SK-N-SH treated with all-trans-retinoic acid at 6 μM for 48 hours (cell line): ENCODE data around the gene EEFSEC.

ENCODE experiments used
- ATAC-seq: fragments of 200-7000 bp; cut with Tn5 transposase; 3 replicates; pipeline ENCODE4 v1.9.1; 2020; ENCODE audit warnings: mild to moderate bottlenecking, moderate library complexity
- ARNTL ChIP-seq: fragments of 450-650 bp; formaldehyde crosslinking; IDR thresholded peaks from 2 replicates; pipeline ENCODE4 v1.5.0; 2020; ENCODE audit warnings: low read depth, mild to moderate bottlenecking, moderate library complexity, borderline replicate concordance
- BACH2 ChIP-seq: fragments of 250-450 bp; sonication (Bioruptor Pico); IDR thresholded peaks from 2 replicates; pipeline ENCODE4 v1.9.0; 2021; ENCODE audit warnings: mild to moderate bottlenecking, borderline replicate concordance
- CSDC2 ChIP-seq: fragments of 250-450 bp; sonication (Bioruptor Pico); IDR thresholded peaks from 2 replicates; pipeline ENCODE4 v1.5.0; 2020; ENCODE audit warnings: mild to moderate bottlenecking, moderate library complexity
- ISL1 ChIP-seq: fragments of 250-450 bp; sonication (Bioruptor Pico); IDR thresholded peaks from 2 replicates; pipeline ENCODE4 v2.1.2; 2022; ENCODE audit warnings: mild to moderate bottlenecking, moderate library complexity
- OSR1 ChIP-seq: fragments of 250-450 bp; sonication (Bioruptor Pico); IDR thresholded peaks from 2 replicates; pipeline ENCODE4 v1.8.0; 2022; ENCODE audit warnings: moderate library complexity, mild to moderate bottlenecking, inconsistent platforms
- PPARA ChIP-seq: fragments of 250-450 bp; sonication (Bioruptor Pico); IDR thresholded peaks from 2 replicates; pipeline ENCODE4 v1.5.0; 2020; ENCODE audit warnings: mild to moderate bottlenecking, borderline replicate concordance
- RARB ChIP-seq: fragments of 250-450 bp; sonication (Bioruptor Pico); IDR thresholded peaks from 2 replicates; pipeline ENCODE4 v1.8.0; 2021; ENCODE audit warnings: mild to moderate bottlenecking, moderate library complexity
- SNAI2 ChIP-seq: fragments of 250-450 bp; sonication (Bioruptor Pico); IDR thresholded peaks from 2 replicates; pipeline ENCODE4 v1.5.0; 2020; ENCODE audit warnings: mild to moderate bottlenecking, moderate library complexity
- TCF4 ChIP-seq: fragments of 250-450 bp; sonication (Bioruptor Pico); IDR thresholded peaks from 2 replicates; pipeline ENCODE4 v1.8.0; 2021; ENCODE audit warnings: mild to moderate bottlenecking, moderate library complexity, borderline replicate concordance
- TOX ChIP-seq: fragments of 250-450 bp; sonication (Bioruptor Pico); IDR thresholded peaks from 2 replicates; pipeline ENCODE4 v1.8.0; 2021; ENCODE audit warnings: mild to moderate bottlenecking, moderate library complexity, borderline replicate concordance
- ZC3H10 ChIP-seq: fragments of 250-450 bp; sonication (Bioruptor Pico); IDR thresholded peaks from 2 replicates; pipeline ENCODE4 v1.5.1; 2021; ENCODE audit warnings: mild to moderate bottlenecking, moderate library complexity
- ZFP3 ChIP-seq: fragments of 250-450 bp; sonication (Bioruptor Pico); IDR thresholded peaks from 2 replicates; pipeline ENCODE4 v1.5.0; 2020; ENCODE audit warnings: mild to moderate bottlenecking, moderate library complexity
- ZFP30 ChIP-seq: fragments of 450-650 bp; formaldehyde crosslinking; IDR thresholded peaks from 2 replicates; pipeline ENCODE4 v1.5.0; 2022; ENCODE audit warnings: mild to moderate bottlenecking, moderate library complexity
- ZNF565 ChIP-seq: fragments of 450-650 bp; formaldehyde crosslinking; conservative IDR thresholded peaks from 2 replicates; pipeline ENCODE4 v1.5.0; 2020; ENCODE audit warnings: low read depth, mild to moderate bottlenecking, moderate library complexity
- ZNF70 ChIP-seq: fragments of 450-650 bp; formaldehyde crosslinking; IDR thresholded peaks from 2 replicates; pipeline ENCODE4 v1.5.0; 2020; ENCODE audit warnings: mild to moderate bottlenecking, moderate library complexity
- ZNF8 ChIP-seq: fragments of 450-650 bp; formaldehyde crosslinking; IDR thresholded peaks from 2 replicates; pipeline ENCODE4 v1.5.0; 2020; ENCODE audit warnings: mild to moderate bottlenecking, moderate library complexity
- TF ChIP-seq, protein P1 (sequence below): fragments of 250-450 bp; sonication (Bioruptor Pico); IDR thresholded peaks from 2 replicates; pipeline ENCODE4 v1.8.0; 2021; ENCODE audit warnings: low read depth, mild to moderate bottlenecking, moderate library complexity, borderline replicate concordance
- TF ChIP-seq, protein P2 (sequence below): fragments of 250-450 bp; sonication (Bioruptor Pico); IDR thresholded peaks from 2 replicates; pipeline ENCODE4 v1.8.0; 2020; ENCODE audit warnings: mild to moderate bottlenecking, moderate library complexity, borderline replicate concordance
- TF ChIP-seq, protein P3 (sequence below): fragments of 250-450 bp; sonication (Bioruptor Pico); IDR thresholded peaks from 2 replicates; pipeline ENCODE4 v1.5.1; 2020; ENCODE audit warnings: low read depth, mild to moderate bottlenecking, moderate library complexity
- TF ChIP-seq, protein P4 (sequence below): fragments of 250-450 bp; sonication (Bioruptor Pico); IDR thresholded peaks from 2 replicates; pipeline ENCODE4 v1.5.0; 2020; ENCODE audit warnings: mild to moderate bottlenecking, moderate library complexity

Gene EEFSEC

DNA sequence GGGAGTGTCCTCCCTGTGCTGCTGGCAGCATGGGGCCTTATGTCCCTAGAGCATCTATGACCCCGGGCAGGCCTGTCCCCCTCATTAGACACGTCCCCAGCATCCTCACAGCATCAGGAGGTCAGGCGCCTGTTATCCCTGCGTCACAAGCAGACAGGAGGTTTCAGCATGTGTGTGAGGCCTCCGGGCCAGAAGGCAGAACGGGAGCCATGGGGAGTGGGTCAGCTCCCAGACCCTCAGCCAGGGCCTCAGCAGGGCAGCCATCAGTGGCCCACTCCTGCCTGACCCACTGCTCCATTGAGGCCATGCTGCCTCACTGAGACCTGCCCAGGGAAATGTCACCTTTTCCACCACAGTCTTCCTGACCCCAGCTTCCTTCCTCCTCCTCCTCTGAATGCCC lies 241.8 kb downstream of the EEFSEC start:
- peak; percentile 5; the same call in 1 of the 3 replicates for ATAC-seq

DNA sequence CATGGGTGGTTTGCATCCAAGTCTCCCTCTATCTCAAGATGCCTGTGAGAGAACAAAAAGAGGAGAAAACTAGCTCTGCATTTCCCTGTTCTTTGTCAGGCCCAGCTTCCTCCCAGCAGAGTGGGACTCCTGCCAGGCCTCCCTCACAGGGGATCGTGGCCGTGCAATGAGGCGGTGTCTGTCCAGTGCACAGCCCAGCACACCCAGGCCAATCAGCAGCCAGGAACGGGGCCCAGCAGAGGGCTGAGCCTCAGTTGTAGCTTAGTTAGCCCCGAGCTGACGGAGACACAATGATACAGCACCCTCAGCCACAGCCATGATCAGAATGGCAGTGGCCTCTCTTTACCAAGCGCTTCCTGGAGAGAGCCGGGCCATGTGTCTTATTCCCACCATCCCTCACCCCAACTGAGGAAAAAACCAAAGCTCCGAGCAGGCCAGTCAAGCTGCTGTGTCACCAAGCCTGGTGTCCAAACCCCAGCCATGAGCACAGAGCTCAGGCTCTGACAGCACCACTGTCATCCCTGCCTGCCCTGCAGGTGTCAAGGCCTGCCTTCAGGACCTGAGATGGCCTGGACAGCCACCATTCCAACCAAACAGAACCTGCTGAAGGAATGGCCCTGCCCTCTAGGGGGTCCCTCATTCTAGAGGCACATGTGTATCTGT lies 242.3 kb downstream of the EEFSEC start:
- peak; percentile 67 for ATAC-seq
- TF ChIP-seq BACH2 (CRISPR knock-in tag): no peak

More for the DNA sequence above, 241.8 kb downstream of the EEFSEC start:
- no peak for TF ChIP-seq BACH2 (CRISPR knock-in tag)
- no peak for TF ChIP-seq ZFP3 (CRISPR knock-in tag)
- no peak for TF ChIP-seq PPARA (CRISPR knock-in tag)
- TF ChIP-seq ZFP30 (CRISPR knock-in tag): no peak
- TF ChIP-seq ZC3H10 (CRISPR knock-in tag): no peak
- no peak for TF ChIP-seq ZNF70
- TF ChIP-seq, protein P1, sequence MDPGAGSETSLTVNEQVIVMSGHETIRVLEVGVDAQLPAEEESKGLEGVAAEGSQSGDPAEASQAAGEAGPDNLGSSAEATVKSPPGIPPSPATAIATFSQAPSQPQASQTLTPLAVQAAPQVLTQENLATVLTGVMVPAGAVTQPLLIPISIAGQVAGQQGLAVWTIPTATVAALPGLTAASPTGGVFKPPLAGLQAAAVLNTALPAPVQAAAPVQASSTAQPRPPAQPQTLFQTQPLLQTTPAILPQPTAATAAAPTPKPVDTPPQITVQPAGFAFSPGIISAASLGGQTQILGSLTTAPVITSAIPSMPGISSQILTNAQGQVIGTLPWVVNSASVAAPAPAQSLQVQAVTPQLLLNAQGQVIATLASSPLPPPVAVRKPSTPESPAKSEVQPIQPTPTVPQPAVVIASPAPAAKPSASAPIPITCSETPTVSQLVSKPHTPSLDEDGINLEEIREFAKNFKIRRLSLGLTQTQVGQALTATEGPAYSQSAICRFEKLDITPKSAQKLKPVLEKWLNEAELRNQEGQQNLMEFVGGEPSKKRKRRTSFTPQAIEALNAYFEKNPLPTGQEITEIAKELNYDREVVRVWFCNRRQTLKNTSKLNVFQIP (CRISPR knock-in tag): no peak
- TF ChIP-seq CSDC2: no peak
- no peak for TF ChIP-seq SNAI2
- no peak for TF ChIP-seq TCF4 (CRISPR knock-in tag)
- no peak for TF ChIP-seq ZNF565 (CRISPR knock-in tag)

DNA sequence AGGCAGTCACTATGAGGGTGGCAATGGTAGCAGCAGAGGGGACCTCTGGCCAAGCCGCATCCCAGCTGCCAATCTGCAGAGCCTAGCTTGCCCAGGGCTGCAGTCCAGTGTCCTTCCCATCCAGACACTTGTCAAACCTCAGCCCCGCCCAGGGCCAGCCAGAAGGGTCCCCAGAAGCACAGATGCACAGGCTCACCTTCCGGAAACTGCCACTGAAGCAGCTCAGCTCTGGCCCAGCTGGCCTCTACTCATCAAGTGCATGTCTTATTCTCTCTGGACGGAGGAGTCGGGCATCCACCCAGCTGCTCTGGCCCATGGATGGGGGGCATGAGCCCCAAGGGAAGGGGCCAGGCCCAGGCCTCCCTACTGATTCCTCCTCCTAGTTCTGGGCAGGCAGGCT lies 244.2 kb downstream of the EEFSEC start:
- TF ChIP-seq CSDC2 (no peak), RARB (CRISPR knock-in tag) (no peak), ZFP30 (CRISPR knock-in tag) (no peak), SNAI2 (no peak), OSR1 (CRISPR knock-in tag) (no peak), ZNF70 (no peak)
- ATAC-seq: no peak

DNA sequence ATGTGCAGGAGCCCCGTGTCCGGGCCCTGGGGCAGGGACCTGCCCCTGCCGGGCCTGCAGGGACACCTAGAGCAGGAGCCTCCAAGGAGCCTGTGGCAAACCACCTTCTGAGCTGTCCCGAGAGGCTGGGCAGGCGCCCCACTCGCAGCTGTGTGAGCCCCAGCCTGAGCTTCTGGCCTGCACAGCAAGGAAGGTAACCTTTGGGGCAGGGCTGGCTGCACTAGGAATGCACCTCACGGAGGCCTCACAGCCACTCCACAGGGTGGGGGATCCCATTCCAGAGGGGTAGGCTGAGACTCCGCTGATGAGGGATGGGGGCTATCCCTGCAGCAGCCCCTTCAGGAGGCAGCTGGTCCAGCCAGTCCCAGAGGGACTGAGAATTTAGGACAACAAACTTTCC lies 245.3 kb downstream of the EEFSEC start:
- TF ChIP-seq ZFP30 (CRISPR knock-in tag) (no peak), RARB (CRISPR knock-in tag) (no peak), TOX (CRISPR knock-in tag) (no peak), SNAI2 (no peak), ZNF8 (CRISPR knock-in tag) (no peak), BACH2 (CRISPR knock-in tag) (no peak), CSDC2 (no peak), ZNF70 (no peak), ZFP3 (CRISPR knock-in tag) (no peak), OSR1 (CRISPR knock-in tag) (no peak), PPARA (CRISPR knock-in tag) (no peak), ISL1 (CRISPR knock-in tag) (no peak), TCF4 (CRISPR knock-in tag) (no peak), ARNTL (no peak), ZNF565 (CRISPR knock-in tag) (no peak), ZC3H10 (CRISPR knock-in tag) (no peak)
- TF ChIP-seq, protein P2, sequence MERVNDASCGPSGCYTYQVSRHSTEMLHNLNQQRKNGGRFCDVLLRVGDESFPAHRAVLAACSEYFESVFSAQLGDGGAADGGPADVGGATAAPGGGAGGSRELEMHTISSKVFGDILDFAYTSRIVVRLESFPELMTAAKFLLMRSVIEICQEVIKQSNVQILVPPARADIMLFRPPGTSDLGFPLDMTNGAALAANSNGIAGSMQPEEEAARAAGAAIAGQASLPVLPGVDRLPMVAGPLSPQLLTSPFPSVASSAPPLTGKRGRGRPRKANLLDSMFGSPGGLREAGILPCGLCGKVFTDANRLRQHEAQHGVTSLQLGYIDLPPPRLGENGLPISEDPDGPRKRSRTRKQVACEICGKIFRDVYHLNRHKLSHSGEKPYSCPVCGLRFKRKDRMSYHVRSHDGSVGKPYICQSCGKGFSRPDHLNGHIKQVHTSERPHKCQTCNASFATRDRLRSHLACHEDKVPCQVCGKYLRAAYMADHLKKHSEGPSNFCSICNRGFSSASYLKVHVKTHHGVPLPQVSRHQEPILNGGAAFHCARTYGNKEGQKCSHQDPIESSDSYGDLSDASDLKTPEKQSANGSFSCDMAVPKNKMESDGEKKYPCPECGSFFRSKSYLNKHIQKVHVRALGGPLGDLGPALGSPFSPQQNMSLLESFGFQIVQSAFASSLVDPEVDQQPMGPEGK (CRISPR knock-in tag): no peak
- TF ChIP-seq, protein P3, sequence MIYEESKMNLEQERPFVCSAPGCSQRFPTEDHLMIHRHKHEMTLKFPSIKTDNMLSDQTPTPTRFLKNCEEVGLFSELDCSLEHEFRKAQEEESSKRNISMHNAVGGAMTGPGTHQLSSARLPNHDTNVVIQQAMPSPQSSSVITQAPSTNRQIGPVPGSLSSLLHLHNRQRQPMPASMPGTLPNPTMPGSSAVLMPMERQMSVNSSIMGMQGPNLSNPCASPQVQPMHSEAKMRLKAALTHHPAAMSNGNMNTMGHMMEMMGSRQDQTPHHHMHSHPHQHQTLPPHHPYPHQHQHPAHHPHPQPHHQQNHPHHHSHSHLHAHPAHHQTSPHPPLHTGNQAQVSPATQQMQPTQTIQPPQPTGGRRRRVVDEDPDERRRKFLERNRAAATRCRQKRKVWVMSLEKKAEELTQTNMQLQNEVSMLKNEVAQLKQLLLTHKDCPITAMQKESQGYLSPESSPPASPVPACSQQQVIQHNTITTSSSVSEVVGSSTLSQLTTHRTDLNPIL (CRISPR knock-in tag): no peak
- TF ChIP-seq, protein P4, sequence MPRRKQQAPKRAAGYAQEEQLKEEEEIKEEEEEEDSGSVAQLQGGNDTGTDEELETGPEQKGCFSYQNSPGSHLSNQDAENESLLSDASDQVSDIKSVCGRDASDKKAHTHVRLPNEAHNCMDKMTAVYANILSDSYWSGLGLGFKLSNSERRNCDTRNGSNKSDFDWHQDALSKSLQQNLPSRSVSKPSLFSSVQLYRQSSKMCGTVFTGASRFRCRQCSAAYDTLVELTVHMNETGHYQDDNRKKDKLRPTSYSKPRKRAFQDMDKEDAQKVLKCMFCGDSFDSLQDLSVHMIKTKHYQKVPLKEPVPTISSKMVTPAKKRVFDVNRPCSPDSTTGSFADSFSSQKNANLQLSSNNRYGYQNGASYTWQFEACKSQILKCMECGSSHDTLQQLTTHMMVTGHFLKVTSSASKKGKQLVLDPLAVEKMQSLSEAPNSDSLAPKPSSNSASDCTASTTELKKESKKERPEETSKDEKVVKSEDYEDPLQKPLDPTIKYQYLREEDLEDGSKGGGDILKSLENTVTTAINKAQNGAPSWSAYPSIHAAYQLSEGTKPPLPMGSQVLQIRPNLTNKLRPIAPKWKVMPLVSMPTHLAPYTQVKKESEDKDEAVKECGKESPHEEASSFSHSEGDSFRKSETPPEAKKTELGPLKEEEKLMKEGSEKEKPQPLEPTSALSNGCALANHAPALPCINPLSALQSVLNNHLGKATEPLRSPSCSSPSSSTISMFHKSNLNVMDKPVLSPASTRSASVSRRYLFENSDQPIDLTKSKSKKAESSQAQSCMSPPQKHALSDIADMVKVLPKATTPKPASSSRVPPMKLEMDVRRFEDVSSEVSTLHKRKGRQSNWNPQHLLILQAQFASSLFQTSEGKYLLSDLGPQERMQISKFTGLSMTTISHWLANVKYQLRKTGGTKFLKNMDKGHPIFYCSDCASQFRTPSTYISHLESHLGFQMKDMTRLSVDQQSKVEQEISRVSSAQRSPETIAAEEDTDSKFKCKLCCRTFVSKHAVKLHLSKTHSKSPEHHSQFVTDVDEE (CRISPR knock-in tag): no peak
- TF ChIP-seq, protein P1 (CRISPR knock-in tag): no peak
- no peak for ATAC-seq
